ENCODE results near the gene MYB.

The MYB gene

DNA sequence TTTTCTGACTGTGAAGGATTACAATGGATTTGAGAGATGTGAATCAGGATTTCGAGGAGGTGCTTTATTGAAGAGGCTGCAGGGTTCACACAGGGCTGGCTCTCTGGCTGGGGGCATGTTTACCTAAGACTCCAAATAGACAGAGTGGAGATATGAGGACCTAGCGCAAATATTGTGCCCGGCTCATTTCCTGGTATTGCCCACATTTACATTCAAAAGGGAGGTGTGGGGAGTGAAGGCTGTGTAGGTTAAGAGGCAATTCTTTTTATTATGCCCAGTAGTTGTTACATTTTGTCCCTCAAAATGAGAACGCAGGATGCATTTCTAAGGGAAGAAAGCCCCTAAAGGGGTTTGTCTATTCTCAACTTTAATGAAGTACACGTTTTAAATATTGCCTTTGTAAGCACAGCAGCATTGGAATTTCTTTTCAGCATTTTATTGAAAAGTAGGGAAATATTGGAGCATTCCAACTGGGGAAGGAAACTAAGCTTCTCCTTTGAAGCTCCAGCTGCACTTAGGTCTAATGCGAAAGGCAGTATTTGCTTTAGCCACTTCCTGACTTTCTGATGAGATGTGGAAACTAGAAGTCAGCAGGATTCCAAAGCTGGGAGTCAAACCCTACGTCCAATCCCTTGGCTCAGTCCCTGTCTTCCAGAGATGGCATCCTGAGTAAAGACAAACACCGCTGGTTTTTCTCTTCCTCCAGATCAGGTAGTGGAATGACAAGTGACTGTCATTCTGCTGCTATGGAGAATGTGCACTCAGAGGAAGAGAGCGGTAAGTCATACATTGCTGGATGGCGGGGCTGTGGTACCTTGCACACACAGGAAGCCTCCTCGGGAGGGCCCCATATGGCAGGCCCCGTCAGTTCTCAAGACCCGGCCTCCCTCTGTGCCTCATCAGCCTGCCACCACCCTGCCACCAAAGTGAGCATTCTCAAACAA lies 70.7 kb downstream of the MYB start:
- no peak for DNase-seq (ENCODE audit: low read depth in 3 of 3)

DNA sequence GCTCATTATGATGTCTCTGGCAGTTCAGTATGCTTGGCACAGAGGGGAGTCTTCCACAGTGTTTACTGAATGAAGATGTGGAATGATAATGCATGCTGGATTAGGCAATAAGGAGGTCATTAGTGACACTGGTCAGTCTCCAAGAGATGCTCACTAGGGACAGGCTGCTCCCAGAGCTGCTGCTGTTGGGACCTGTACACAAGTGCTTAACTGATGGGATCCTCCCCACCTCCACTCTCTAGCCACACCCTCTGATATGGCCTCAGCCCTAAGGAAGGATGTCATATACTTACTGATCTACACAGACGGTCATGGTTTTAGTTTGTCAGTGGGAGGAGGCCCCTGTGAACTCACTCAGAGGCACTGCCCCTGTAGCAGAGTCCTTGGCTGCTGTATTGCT lies 73.4 kb downstream of the MYB start:
- no peak for DNase-seq (ENCODE audit: low read depth in 3 of 3)

DNA sequence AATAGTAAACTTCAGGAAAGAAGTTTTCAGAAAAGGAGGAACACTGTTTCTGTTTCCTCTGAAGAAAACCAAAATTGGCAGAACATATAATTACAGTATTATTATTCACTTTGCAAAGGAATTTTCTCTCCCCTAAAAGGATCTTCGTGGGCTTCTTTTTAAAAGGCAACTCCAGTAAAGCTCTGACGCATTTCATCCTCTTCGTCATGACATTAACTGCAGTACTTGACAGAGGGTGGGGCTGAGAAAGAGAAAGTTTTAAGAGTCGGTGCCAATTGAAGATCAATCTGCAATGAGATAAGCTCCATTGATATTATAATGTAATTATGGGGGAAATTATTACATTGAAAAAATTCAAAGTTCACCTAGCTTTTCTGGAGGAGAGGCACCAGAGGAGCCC lies 75.8 kb downstream of the MYB start:
- DNase-seq (ENCODE audit: low read depth in 3 of 3) = no peak

DNA sequence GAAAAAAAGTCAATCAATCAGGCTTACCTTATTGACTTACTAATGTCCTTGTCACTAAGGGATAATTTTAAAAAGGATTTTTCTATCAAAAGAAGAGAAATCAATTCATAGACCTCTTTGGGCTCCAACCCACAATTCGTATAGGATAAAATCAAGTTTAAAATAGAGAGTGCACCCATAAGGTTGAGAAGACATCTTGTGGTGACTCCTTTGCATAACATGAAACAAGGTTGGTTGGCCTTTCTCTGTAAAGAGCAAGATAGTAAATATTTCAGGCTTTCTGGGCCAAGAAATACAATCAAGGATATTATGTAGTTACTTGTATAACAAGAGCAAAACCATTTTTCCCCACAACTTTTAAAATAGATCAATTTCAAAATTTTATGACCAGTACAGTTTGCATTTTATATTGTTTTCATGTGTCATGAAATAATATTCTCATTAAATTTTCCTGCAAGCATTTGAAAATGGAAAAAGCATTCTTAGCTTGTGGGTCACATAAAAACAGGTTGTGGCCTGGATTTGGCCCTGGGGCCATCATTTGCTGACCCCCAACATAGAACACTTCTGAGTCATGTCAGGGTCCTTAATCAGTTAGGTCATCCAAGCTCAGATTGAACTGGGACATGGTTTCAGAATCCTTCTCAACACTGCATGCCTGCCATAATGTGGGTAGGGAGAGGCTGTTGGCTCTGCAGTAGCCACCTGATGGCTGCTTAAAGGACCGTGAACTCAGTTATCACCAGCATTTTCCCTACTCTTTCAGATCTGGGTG lies 76.7 kb downstream of the MYB start:
- DNase-seq (ENCODE audit: low read depth in 3 of 3) = no peak

DNA sequence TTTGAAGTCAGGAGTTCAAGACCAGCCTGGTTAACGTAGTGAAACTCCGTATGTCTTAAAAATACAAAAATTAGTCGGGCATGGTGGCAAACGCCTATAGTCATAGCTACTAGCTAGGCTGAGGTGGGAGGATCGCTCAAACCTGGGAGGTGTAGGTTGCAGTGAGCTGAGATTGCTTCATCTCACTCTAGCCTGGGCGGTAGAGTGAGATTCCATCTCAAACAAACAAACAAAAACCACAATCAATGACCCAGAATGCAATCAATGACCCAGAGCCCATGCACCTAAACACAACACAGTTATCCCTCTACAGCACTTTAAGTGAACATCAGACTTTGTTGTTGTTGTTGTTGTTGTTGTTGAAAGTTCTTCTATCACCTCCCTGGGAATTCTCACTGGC lies 77.9 kb downstream of the MYB start:
- DNase-seq (ENCODE audit: low read depth in 3 of 3) = no peak

DNA sequence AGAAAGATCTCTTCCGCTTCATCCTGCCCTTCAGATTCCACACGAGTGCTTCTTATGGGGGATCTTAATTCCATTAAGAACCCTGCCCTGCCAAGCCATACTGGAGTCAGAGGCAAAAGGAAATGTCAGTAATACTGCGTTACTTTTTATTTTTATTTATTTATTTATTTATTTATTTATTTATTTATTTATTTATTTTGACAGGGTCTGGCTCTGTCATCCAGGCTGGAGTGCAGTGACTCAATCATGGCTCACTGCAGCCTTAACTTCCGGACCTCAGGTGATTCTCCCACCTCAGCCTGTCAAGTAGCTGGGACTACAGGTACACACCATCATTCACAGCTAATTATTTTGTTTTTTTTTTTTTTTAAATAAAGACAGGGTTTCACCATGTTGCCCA lies 79.5 kb downstream of the MYB start:
- DNase-seq (ENCODE audit: low read depth in 3 of 3) = no peak

DNA sequence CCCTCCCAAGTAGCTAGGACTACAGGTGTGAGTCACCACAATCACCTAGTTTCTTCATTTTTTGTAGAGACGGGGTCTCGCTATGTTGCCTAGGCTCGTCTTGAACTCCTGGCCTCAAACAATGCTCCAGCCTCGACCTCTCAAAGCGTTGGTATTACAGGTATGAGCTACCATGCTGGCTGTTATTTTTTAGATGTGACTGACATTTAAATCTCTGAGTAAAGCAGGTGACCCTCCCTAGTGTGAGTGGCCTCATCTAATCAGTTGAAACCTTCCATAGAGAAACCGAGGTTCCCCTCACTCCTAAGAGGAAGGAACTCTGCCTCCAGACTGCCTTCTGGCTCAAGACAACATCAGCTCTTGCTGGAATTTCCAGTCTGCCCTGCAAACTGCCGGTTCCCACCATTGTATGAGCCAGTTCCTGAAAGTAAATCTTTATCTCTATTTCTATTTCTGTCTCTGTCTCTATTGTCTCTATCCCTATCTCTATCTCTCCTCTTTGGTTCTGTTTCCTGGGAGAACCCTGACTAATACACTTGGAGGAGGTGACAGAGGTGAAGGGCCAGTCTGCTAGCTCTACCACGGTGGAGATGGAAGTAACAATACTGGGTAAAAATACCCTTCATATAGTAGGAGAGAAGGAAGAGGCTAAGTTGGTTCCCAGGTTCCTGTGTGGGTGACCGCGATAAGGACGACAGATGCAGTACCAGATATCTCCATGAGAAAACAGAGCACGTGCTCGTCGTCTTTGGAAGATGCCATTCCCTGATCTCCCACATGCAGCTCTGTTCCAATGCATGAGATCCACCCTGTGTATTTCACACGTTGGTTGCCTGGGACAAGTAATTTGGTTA lies 81.0 kb downstream of the MYB start:
- no peak for DNase-seq (ENCODE audit: low read depth in 3 of 3)

DNA sequence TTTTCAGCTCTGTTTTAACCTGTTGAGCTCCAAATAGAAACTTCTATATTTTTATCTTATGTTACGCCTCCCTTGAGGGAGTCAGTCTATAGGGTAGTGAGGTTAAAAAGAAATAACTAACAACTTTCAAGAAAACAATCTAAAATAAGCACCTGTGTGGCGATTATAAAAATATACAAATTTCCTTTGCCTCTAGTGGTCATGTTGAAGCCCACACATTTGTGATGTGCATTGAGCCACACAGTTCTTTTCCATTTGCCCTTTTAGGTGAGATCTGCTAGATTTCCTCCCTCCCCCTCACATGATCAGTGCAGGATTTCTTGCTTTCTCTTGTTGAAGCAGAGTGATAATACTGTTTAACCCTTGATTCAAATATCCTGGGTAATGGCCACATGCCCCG lies 84.2 kb downstream of the MYB start:
- no peak for DNase-seq (ENCODE audit: low read depth in 3 of 3)

DNA sequence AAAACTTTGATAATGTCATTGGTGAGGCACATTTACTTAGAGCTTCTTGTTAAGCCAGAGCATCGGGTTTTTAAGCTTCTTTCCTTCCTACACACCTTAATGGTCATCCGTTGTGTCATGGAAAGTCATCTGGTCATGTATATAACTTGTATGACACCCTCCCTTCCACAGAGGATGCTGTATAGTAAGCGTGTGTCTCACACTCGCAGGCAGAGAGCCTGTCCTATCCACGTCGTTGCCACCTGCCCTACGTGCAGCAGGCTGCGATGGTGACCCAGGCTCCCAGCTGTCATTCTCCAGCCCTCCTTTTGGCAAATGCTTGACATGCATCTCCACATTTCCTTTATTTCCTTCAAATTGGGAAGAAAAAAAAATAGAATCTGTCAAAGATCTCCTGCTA lies 85.6 kb downstream of the MYB start:
- DNase-seq (ENCODE audit: low read depth in 3 of 3) = no peak

DNA sequence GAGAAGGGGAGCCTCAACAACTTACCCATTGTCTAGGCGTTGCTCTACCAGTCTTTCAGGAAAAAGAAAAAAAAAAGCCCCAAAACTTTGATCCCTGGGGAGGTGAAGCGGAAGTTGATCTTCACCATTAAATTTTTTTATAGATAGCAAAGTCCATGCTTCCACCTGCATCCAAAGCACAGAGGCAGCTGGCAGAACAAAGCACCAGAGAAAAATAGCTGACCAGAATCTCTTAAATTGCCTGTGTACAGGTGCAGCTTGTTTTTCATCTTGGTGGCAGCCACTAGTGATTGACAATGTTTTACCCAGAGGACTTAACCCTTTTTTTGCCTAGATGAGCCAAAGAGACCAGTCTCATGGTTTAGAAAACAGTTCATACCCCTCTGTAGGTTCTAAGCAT lies 86.0 kb downstream of the MYB start:
- no peak for DNase-seq (ENCODE audit: low read depth in 3 of 3)

DNA sequence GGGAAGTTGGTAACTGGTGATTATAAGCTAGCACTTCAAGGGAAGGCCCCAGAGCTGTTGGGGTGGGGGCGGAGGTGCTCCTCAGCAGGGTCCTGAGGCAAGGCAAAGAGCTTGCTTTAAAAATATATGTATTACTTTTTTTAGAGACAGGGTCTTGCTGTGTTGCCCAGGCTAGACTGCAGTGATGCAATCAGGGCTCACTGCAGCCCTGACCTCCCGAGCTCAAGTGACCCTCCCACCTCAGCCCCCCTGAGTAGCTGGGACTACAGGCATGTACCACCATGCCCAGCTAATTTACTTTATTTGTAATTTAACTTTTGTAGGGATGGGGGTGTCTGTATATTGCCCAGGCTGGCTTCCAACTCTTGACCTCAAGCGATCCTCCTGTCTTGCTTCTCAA lies 87.2 kb downstream of the MYB start:
- DNase-seq (ENCODE audit: low read depth in 3 of 3) = no peak

DNA sequence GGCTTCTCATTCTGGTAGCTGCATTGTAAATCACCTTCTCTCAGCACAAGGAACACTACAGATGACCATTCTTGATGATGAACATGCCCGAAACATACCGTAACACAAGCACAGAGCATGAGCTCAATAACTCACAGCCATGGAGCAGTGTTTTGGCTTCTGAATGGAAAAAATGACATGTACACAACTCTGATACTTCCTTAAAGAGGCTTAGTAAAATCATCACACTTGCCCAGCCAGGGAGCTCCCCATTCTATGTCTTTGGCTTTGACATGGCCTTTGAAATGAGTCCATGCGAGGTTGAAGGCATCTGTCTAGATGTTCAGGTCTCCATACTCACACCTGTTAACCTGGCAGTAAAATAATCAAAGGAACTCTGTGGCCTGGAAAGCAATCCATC lies 87.6 kb downstream of the MYB start:
- DNase-seq (ENCODE audit: low read depth in 3 of 3) = no peak
